CD4-positive, alpha-beta memory T cell (primary cell): ENCODE measurements around the gene GOSR1. TPM values are rescaled to one million over a fixed set of nuclear protein-coding genes. Genes with fewer than 3 reads are reported as not detected.

Source experiments
- polyA plus RNA-seq, 2 donors: library from polyadenylated mRNA; unstranded; fragments of 300-500 nt; fragmentation: Illumina TruSeq; gene quantifications; one replicate each; pipeline ENCODE4 v1.2.3, GENCODE V29; 2021
- total RNA-seq, 2 experiments: library from RNA; stranded (reverse); gene quantifications; one replicate each; pipeline ENCODE4 v1.2.3, GENCODE V29; 2021

The GOSR1 gene
- total and polyA plus RNA-seq, 4 experiments from 2014 or later = 39.2 to 64.5 (median 59.5) TPM

Other genes with a start within 250 kb of the GOSR1 start
- not detected for gene SLC6A4, start 241.7 kb upstream of the GOSR1 start, total RNA-seq
- gene SLC6A4, start 241.7 kb upstream of the GOSR1 start, polyA plus RNA-seq = not detected
- gene BLMH, start 185.5 kb upstream of the GOSR1 start, total RNA-seq = 10 to 100 TPM; 54.0 to 57.6 TPM
- 10 to 100 TPM; 19.4 to 36.8 TPM for gene BLMH, start 185.5 kb upstream of the GOSR1 start, polyA plus RNA-seq
- gene TMIGD1, start 143.4 kb upstream of the GOSR1 start, total RNA-seq = not detected
- gene TMIGD1, start 143.4 kb upstream of the GOSR1 start, polyA plus RNA-seq = not detected
- 10 to 100 TPM; 23.6 to 24.6 TPM for gene CPD, start 98.5 kb upstream of the GOSR1 start, total RNA-seq
- gene CPD, start 98.5 kb upstream of the GOSR1 start, polyA plus RNA-seq = 10 to 100 TPM; 15.6 to 17.9 TPM